ENCODE measurements around the gene HCK.

The HCK gene

GRCh38 chr20:32009564-32009963, 42.5 kb upstream of the HCK start:
- no peak for TF ChIP-seq CTCF (IDR thresholded peaks at IDR 0.05; ENCODE audit: control insufficient read depth, insufficient read depth, low read depth, low read length, missing control alignments)
- H3K4me3 ChIP-seq (ENCODE audit: control insufficient read depth, low read depth, low read length) = no peak overlapping the region
- DNase-seq (ENCODE audit: low read depth) = no peak

GRCh38 chr20:32010101-32010500, 41.9 kb upstream of the HCK start, which contains the start of gene CCM2L:
CCM2L (plus strand) TSS chr20:32010438; CDS start chr20:32010455, 17 bp downstream.
- DNase-seq (ENCODE audit: low read depth) = no peak
- H3K4me3 ChIP-seq (ENCODE audit: control insufficient read depth, low read depth, low read length) = no peak within 1 kb of the TSS
- TF ChIP-seq CTCF (IDR thresholded peaks at IDR 0.05; ENCODE audit: control insufficient read depth, insufficient read depth, low read depth, low read length, missing control alignments) = no peak

- H3K4me3 ChIP-seq (ENCODE audit: control insufficient read depth, low read depth, low read length) = no peak overlapping the region
- no peak for DNase-seq (ENCODE audit: low read depth)
- TF ChIP-seq CTCF (IDR thresholded peaks at IDR 0.05; ENCODE audit: control insufficient read depth, insufficient read depth, low read depth, low read length, missing control alignments) = no peak
Measured at GRCh38 chr20:32010666-32011065, 41.4 kb upstream of the HCK start.

GRCh38 chr20:32012159-32012688, 39.8 kb upstream of the HCK start:
- DNase-seq (ENCODE audit: low read depth) = no peak

GRCh38 chr20:32013326-32013725, 38.7 kb upstream of the HCK start:
- TF ChIP-seq CTCF (IDR thresholded peaks at IDR 0.05; ENCODE audit: control insufficient read depth, insufficient read depth, low read depth, low read length, missing control alignments) = no peak
- no peak overlapping the region for H3K4me3 ChIP-seq (ENCODE audit: control insufficient read depth, low read depth, low read length)
- DNase-seq (ENCODE audit: low read depth) = no peak

More at GRCh38 chr20:32012159-32012688, 39.8 kb upstream of the HCK start:
- TF ChIP-seq CTCF (IDR thresholded peaks at IDR 0.05; ENCODE audit: control insufficient read depth, insufficient read depth, low read depth, low read length, missing control alignments) = no peak
- no peak overlapping the region for H3K4me3 ChIP-seq (ENCODE audit: control insufficient read depth, low read depth, low read length)

- no peak overlapping the region for H3K4me3 ChIP-seq (ENCODE audit: control insufficient read depth, low read depth, low read length)
- DNase-seq (ENCODE audit: low read depth) = no peak
- TF ChIP-seq CTCF (IDR thresholded peaks at IDR 0.05; ENCODE audit: control insufficient read depth, insufficient read depth, low read depth, low read length, missing control alignments) = no peak
Measured at GRCh38 chr20:32017711-32018251, 34.3 kb upstream of the HCK start.
